Stimulated activated CD4-positive, alpha-beta T cell treated with anti-CD3 and anti-CD28 coated beads, Interleukin-2, amount 100 ng/mL, for 24 hours (primary cell): ENCODE results near the gene CETN2.
"Not testable (repeated sequence)": the region's sequence is repeated elsewhere in the genome, so short reads cannot be mapped to it uniquely, and the experiment has no call there.

Source experiments
- DNase-seq, 2 donors: peaks; one replicate each; pipeline ENCODE4 v3.0.0-alpha.2; 2020

The CETN2 gene

DNA sequence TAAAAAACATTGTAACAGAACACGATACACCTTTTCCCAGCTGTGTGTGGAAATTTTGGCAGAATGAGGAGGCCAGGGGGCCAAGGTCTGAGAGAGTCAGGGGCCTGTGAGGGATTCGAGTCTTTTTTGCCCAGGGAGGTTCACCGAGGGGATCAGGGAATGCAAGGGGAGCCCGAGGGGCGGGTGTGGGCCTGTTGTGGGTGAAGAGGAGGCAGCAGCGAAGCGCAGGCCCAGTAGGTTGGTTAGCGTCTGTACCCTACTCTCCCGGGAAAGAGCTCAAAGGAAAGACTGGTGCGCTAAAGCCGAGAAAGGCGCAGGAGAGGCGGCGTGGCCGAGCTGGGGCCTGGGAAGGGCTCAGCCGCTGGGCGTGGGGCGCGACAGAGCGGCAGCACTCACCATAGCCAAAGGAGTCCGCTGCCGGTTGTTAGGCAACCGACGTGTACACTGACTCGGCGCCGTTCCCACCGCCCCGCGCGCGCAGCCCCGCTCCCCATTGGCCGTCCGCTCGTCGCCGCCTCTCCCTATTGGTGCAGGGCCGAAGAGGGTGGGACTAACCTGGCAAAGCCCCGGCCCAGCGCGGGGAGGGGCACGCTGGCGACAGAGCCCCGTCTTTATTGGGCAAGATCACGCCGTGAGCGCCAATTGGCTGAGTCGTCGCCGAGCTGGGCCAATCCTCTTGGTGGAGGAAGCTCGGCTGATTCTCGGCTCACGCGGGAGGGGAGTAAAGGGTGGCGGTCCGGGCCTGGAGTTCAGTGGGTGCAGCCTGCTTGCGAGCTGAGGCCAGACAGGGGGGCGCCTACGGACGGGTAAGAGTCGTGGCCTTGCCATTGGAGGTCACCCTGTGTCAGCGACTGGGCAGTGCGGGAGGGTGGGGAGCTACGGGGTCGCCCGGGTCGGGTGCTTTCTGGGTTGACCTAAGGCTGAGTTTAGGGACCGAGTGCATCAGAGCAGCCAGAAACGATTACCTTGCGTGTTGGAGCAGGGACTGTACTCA, at the start of gene CETN2, which contains the start of gene NSDHL:
Gene CETN2 (minus strand): TSS at position 446 of the 994 bp plus-strand sequence. CDS start 47 bp downstream, at position 399.
Gene NSDHL (plus strand): TSS at position 752 of the 994 bp plus-strand sequence. CDS start 15,262 bp downstream, outside the sequence.
- DNase-seq = peak; percentile 90 to 92

DNA sequence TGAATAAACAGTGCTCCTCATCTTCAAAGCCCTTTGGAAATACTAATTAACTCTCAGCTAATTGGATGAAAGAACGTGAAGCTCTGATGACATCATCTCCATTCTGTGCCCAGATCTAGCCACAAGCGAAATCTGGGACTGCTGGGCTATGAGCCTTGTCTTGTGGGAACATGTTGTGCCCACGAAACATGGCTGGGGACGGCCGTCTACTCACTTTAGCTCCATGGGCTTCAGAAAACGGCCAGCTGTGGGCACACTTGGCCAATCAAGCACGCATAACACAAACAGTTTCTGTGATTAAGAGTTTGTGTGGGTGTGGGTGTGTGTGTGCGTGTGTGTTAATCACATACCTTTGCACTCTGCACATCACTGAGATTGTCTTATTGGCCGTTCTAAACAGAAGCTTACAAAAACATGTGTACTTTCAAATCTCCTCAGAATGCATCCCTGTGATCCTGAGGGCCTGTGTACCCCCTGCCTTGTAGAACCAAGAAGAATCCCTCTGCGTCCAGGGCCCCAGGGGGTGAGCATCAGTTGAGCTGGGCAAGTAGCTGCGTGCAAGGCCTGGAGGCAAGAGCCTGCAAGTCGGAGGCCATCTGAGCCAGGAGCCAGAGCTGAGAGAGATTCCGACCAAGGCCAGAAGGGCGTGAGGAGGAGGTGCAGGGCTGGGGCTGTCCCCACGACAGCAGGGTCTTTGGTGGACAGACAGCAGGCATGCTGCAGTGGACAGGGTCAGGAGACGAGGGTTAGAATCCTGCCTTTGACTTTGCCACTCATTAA, 48.6 kb upstream of the CETN2 start:
- no peak for DNase-seq

DNA sequence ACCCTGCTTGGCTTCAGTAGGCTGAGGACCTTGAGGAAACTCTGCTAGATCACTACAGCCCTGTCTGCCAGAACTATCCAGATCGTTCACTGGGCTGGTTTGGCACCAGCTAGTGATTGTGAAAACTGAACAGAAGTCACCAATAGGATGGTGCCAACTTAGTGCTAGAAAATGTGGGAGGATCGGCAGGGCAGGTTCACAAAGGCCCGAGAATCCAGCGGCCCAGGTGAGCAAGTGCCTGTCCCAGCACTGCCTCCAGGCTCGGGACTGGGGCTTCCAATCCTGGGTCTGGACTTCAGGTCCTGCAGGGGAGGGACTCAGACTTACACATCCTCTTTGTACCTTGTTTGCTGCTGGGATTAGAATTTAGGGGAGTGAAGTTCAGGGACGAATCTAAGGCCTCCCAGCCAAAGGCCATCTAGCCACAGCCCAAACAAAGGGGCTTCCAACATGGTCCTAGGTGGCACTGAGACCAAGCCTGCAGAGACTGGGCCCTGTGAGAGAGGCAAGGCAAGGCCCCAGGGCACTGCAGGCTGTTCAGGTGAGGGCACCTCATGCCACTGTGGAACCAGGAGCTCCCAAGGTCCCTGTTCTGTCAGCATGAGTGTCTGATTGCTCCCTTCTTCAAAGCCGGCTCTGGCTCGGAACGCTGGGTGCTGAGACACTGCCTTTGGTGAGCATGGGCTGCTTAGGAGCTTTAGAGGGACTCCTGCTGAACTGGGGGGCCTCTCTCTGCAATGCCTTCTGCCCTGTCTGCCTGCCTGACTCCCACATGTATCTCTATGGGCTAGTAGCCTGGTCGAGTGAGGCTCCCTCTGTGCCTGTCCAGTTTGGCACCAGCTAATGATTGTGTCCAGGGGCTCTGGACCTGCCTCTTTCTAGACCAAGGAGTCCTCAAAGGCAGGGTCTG, 46.6 kb upstream of the CETN2 start:
- DNase-seq = no peak

DNA sequence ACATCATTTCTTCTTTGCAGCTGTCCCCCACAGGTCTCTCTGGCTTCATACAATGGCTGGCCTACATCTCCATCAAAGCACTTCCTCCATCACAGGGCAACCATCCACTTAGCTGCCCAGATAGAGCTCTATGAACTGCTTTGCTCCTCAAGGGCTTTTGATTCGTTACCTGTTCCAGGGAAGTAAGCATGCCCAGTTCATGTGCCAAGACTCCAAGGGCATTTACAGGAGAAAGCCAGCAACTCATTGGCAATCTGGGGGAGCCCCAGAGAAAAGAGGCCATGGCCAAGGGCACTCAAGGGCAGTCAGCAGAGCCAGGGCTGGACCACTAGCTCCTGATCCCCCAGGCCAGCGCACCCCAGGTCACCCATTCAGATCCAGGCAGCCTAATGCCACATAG, 42.8 kb upstream of the CETN2 start:
- no peak for DNase-seq

DNA sequence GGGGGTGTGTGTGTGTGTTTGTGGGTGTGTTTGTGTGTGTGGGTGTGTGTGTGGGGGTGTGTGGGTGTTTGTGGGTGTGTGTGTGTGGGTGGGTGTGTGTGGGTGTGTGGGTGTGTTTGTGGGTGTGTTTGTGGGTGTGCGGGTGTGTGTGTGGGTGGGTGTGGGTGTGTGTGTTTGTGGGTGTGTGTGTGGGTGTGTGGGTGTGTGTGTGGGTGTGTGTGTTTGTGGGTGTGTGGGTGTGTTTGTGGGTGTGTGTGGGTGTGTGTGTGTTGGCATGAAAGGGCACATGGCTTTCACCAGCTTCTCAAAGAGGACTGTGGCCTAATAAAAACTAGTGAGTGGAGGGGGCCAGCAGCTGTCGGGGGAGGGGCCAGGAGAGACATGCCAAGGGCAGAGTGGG, 42.0 kb upstream of the CETN2 start:
- no peak for DNase-seq

DNA sequence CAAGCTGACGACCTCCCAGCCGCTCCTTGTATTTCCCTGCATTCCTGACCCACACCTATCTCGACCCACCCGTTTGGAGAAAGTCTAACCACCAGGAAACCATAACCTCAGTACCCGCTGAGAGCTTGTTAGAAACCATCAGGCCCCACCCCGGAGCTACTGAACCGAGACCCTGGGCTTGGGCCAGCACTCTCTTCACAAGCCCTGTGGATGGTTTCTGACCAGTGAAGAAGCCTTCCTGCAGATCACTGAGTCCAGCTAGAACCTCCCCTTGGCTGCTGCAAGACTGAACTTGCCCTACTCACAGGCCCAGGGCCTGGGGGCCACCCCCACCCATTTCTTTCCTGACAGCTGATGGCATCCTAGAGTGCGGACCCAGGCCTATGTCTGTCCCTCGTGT, 40.7 kb upstream of the CETN2 start:
- no peak for DNase-seq

DNA sequence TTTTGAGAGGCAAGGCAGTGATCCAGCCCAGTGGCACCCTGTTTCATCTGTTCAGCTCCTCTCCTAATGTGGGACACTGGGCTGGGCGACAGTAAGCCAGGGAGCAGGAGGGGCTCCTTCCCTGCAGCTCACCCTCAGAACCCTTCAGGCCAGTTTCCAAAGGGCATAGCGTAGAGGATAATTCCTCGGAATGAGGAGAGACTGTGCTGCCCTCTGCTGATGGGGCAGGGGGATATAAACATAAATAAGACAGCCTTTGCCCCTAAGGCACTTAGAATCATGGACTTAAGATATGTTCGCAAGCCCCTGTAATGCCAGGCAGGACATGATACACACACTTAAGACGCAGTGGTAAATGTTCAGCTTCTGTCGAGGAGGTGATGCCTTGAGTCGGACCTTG, 39.4 kb upstream of the CETN2 start:
- no peak for DNase-seq

DNA sequence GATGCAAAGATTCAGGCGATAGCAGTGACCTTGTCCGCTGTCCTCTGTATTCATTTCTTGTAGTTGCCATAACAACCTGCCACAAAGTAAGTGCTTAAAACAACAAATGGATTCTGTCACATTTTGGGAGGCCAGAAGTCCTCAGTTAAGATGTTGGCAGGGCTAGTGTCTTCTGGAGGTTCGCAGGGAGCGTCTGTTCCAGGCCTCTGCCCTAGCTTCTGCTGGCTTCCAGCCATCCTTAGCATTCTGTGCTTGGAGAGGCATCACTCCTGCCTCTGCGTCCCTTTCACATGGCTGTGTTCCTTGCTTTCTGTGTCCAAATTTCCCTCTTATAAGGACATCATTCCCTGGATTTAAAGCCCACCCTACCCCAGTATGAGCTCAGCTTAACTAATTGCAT, 35.8 kb upstream of the CETN2 start:
- DNase-seq = no peak

DNA sequence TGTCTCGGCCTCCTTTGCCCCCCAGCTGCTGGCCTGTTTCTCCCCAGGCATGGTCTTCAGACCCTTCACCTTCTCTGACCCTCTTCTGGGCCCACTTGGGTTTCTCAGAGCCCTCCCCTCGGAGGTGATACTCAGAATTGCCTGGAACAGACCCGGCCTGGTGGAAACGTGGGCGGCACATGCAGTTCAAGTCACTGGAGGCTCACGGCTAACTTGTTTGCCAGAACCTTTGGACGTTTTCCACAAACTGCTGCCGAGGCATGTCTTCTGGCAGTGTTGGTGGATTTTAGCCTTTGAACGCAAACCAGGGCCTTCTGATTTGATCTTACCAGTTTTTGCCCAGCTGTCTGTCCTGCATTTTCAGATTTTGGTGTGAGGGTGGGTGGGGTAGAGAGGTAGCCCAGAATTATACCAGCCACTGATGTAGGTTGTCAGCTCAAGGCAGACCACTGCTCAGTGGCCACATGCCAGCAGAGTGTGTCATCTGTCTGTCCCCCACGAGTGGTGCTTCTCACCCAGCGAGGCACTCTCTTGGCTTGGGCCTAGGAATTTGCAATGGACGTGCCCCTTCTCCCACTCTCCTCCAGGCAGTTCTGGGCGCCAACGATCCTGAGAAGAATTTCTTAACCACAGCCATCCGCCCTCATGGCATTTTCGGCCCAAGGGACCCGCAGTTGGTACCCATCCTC, 34.8 kb upstream of the CETN2 start:
- no peak for DNase-seq

DNA sequence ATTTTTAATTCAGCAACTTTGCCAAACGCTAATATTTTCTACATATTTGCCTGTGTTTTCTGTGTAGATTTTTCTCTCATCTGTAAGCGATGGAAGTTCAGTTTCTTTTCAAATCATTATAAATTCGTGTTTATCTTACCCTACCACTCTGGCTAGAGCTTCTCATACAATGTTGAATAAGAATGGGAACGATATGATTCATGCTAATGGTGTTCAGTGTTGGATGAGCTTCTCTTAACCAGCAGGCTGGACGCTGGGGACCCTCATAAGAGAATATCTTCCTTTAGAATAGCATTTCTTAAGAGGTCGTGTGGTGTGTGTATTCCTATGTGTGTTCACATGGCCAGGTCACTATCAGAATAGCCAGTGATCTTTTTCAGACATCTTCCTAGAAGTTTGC, 31.3 kb upstream of the CETN2 start:
- no peak for DNase-seq

DNA sequence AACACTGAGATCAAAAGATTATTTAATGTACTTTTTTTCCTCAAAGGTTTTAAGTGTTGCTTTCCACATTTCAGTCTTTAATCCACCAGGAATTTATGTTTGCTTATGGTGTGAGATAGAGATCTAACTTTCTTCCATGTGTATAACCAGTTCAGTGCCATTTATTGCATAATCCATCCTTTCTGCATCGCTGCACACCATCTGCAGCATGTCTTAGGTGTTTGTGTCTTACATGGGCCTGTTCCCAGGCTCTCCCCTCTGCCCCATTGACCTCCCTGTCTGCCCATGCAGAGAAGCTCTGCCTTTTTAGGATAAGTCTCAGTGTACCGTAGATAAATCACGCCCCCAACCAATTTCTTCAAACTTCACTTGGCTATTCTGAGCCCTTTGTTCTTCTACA, 30.6 kb upstream of the CETN2 start:
- no peak for DNase-seq

DNA sequence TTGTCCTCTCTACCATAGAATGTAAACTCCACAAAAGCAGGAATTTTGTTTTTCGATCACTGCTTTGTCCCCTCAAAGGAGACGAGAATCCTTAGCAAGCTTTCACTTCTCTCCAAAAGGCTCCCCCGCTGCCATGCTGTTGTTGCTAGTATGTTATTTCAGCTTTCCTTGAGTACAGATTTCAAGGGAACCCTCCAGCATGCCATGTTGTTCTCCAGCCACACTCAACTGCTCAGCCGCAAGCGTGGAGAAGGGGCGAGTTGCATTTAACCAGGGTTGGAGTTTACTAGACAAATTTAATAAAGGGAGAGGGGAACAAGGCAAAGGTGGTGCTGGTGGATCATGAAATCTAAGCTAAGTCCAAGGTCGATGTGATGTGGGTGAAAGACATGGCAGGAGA, 23.4 kb upstream of the CETN2 start:
- DNase-seq = no peak

DNA sequence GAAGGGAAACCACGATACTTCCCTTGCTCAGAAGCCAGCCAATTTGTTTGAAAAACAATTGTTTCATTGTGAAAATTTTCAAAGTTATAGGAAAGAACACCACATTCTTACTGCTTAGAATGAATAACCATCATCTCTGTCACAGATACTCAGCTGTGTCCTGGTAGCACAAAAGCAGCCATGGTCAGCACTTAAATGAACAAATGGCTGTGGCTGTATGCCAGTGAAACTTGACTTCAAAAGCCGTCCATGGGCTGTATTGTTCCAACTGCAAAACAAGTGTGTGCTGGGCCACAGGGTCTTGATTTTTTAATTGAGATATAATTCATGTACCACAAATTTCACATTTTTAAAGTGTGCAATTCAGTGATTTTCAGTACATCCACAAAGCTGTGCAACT, 19.9 kb upstream of the CETN2 start:
- DNase-seq = no peak

DNA sequence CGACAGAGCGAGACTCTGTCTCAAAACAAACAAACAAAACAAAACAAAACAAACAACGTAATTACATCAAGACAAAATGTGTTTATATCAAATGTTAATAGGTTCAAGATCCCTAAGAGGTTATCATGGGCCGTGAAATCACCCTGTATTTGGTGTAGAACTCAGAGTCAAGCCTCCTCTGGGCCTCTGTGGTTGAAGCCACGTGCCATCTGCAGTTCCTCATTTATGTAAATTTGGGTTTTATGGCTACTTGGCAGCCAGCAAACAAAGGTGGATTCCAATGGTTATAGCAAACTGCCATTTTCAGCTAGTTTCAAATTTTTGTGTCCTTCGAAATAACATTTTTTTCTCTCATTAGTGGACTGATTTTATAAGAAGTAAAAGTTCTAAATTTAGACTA, 16.7 kb upstream of the CETN2 start:
- DNase-seq = no peak

DNA sequence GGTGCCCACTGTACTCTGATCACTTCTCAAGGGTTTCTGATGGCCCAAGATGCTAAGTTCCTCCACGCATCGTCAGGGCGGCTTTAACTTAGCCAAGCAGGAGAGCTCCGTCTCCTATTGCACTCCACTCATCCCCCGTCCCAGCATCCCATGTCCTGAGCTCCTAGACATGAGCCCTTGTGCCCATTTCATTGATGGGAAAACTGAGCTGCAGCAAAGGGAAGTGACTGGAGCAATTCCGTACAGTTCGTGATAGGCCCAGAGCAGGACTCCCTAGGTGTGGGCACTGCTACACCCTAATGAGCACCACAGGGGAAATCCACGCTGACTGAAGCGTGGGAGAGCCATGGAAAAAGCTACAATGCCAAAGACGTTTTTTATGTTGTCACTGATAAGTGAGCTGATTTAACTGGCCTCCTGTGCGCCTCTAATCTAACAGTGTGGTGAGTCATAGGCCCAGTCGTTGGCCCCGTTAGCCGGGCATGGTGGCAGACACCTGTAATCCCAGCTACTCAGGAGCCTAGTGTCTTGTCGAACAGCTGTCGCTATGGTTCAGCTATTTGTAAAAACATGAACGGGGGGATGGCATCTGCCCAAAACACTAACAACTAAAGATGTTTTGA, 15.2 kb upstream of the CETN2 start:
- DNase-seq = no peak

DNA sequence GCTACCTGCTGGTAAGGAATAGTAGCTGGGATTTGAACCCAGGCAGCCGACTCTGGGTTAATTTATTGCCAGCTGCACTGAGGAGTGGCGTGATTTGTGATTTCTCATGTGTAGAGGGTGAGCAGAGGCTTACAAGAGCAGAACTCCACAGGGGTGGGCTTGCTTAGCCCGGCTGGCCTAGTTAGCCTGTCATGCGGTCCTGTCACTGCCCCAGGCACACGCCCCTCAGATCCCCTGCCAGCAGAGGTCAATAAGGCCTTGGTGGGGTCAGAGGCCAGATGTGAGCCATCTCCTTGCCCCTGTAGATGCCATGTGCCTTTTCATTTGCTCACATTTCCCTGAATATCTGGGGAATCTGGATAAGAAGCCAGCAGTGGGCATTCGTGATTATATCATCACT, 13.7 kb upstream of the CETN2 start:
- no peak for DNase-seq

DNA sequence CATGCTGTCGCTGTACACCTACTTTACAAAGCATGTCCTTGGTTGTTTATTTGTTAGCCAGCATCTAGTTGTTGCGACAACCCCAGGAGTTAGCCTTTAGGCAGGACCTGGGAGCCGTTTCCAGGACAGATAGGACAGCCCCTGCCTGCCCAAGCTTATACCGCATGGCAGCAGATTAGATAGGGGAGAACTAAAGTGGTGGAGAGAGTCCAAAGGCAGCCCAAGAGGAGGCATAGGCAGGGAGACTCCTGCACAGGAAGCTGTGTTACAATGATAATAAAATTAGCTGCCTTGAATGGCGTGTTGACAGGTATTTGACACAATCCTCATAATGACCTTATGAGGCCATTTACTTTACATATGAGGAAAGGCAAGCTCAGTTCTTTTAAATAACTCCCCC, 13.3 kb upstream of the CETN2 start:
- DNase-seq = no peak

DNA sequence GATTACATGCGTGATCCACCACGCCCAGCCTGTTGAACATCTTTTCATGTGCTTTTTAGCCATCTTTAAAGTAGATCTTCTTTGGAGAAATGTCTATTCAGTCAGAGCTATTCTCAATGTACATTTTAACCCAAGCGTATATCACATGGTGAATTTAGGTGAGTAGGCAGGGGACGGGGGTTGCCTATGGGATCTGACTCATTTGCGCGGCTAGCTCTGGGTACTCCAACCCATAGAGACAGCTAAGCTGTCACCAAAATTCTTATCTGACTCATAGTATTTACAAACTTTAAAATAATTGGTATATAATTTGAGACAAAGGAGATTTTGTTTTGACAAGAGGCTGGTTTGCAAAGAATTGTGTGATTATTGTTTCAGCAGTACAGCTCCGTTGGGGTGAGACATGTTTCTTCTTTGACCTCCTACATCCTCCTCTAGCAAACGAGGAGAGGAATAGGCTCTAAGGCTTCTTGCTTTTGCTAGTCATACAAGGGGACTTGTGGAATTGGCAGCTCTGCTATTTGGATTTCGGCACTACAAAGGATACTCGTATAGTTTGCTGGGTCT, 12.3 kb upstream of the CETN2 start:
- no peak for DNase-seq

DNA sequence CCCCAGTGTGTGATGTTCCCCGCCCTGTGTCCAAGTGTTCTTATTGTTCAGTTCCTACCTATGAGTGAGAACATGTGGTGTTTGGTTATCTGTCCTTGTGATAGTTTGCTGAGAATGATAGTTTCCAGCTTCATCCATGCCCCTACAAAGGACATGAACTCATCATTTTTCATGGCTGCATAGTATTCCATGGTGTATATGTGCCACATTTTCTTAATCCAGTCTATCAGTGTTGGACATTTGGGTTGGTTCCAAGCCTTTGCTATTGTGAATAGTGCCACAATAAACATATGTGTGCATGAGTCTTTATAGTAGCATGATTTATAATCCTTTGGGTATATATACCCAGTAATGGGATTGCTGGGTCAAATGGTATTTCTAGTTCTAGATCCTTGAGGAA, 4.9 kb upstream of the CETN2 start:
- DNase-seq = not testable (repeated sequence)

DNA sequence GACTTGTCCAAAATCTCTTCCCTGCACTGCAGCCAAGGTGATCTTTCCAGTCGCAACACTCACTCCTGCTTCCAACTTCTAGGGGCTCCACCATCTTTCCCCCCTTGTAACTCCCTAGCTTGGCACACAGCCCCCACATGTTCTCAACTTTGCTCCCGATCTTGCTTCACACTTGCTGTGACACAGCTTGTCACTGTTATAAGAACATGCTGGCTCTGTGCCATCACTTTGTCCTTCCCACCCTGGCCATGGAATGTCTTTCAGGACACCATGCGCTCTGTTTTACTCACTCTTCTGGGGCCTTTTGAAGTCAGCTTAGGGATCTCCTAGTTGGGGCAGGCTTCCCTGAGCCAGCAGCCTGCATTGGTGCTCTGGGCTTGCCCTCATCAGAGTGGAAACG, 2.8 kb upstream of the CETN2 start:
- DNase-seq = no peak

DNA sequence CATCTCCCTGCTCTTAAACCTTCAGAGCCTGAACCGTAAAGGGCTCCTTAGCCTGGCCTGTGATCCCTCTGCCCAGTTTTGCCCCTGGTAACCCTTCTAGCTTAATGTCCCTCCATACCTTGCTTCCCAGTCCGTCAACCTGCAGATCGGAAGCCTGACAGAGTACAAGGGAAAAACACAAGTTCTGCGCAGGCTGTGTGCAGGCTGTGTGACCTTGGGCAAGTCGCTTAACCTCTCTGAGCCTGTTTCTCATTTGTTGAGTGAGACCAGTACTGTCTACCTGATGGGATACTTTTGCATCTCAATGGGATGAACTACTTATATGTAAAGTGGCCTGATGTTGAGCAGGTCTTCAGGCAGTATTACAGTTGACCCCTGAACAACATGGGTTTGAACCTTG, 2.0 kb upstream of the CETN2 start:
- DNase-seq = no peak
